GM19452 (cell line): ENCODE results near the gene PCGF1.

Source experiments
- ATAC-seq: cut with Tn5 transposase; IDR thresholded peaks from one replicate; pipeline ENCODE4 v1.9.1; 2021; ENCODE audit not compliant: unreplicated experiment

PCGF1 gene

DNA sequence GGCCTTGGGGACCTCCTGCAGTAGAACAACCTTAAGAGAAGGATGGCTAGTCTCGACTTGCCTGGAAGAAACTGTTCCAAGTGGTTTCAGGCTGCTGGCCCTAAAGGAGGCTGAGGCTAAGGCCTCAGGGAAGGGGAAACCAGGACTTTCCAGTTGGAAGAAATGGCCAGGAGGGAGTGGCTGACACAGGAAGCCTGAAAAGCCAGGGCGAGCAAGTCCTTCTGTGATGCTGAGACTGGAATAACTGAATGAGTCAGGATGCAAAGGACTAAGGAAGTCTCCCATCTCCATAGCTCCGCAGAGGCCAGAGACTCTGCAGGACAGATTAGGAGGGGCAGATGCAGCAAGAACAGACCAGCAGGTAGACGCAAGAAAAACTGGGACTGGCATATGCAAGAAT lies 29.6 kb upstream of the PCGF1 start:
- no peak for ATAC-seq

DNA sequence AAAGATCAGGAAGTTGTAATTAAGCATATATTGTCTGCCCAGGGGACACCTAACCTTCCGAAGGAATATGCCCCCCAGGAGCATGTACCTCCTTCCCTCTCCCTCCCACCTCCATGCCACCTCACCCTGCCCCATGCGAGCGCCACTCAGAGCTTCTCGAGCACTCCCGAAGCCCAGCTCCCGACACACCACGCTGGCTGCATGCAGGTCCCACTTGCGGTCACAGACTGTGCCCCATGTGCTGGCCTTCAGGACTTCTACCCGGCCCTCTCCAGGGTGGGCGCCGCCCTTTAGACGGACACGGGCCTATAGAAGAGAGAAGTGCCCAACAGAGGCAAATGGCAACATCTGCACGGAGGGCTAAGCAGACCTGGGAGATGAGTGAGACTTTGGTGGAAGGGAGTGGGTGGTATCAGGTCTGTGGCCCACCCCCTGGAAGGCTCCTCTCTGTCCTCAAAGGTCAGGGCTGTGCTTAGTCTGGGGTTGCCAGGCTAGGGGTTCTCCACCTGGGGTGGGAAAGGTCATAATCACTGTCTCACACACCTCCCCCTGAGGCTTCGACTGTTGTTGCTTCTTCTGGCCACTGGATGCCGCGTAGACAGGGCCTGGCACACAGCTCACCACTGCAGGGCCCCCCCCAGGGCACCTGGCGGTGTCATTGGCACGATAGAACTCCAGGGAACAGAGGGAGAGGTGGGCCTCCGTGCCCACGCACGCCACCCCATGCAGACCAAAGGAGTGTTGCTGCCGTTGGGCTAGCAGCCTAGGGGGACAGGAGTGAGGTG lies 28.9 kb upstream of the PCGF1 start:
- no peak for ATAC-seq

DNA sequence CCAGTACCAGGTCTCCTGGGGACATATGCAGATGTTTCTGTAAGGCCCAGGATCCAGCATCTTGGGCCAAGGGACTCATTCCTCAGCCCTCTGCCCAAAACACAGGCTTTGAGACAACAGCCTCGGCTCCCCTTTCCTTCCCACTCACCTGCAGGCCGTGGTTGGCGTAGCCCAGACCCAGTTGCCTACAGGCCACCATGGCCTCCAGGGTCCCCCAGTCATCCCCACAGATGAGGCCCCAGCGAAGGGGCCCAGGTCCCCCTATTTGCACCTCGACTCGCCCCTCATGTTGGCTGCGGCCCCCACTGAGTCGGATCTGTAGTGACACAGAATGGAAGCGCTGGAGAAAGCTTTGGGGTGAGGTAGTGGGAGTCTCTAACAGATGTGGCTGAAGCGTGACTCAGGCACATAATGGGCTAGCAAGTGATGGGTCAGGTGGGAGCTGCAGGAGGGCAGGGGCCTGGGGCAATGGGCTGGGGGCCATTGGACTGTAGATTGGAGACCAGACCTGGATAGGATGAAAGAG lies 28.0 kb upstream of the PCGF1 start:
- no peak for ATAC-seq

DNA sequence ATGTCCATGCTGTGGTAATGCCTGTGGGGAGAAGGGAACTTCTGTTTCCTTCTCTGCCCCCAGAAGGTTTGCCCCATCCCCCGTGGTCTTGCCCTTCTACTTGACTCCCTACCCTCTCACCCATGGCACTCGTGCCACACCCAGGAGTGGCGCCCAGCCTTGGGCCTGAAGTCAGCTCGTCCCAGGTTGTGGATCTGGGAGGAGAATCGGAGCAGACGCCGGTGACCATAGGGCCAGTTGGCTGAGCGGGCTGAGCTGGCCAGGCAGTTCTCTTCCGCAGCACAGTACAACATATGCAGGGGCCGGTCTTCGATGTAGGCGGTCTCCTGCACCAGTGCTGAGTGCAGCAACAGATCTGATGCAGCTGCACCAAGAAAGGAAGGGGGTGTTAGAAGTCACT lies 26.9 kb upstream of the PCGF1 start:
- no peak for ATAC-seq

DNA sequence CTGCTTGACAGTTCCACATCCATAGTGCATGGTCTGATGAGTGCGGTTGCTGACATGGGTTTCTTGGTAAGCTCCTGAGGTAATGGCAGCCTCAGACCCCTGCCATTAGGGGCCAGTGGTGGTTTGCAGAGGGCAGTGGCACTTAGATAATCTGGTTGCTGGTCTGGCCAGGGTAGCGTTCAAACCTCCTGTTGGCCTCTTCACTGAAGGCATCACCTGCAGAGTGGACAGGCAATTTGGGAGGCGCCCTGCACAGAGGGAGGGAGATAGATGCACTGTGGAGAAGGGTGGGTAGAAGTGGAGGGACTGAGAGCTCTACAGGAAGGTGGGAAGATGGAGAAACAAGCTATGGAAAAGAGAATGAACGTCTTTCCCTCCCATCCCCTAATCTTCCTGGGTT lies 26.0 kb upstream of the PCGF1 start:
- ATAC-seq, result no peak

DNA sequence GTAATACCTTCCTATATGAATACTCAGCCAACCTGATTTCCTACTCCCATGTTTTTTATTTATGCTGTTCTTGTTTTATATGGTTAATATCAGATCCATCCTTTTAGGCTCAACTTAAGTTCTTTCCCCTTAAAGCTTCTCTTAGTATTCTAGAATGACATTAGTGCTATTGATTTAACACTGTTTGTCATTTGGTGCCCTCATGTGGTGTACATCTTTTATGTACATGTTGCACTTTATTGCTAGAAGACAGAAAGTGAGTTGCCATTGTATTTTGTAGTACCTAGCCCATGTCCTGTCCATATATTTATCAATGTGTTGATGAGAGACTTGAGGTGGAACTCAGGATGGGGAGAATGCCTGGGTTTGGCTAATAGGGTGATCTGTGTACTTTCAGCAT lies 24.7 kb upstream of the PCGF1 start:
- ATAC-seq, result no peak

DNA sequence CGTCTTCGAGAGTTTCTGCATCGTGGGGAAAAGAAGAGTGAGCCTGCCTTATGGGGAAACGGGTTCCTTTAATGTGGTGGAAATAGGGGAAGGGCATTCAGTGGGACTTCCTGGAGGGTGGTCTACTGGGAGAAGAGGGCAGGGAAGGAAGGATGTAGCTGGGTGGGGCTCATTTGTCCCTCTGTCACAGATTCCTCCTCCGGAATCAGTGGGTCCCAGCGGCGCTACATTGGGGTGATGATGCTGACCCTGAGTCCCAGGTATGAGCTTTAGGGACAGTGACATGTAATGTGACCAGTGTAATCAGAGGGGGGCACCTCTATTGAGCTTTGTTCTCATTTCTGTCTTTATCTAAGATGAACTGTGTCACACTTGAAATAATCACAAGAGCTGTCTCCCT lies 24.2 kb upstream of the PCGF1 start:
- ATAC-seq, result no peak

DNA sequence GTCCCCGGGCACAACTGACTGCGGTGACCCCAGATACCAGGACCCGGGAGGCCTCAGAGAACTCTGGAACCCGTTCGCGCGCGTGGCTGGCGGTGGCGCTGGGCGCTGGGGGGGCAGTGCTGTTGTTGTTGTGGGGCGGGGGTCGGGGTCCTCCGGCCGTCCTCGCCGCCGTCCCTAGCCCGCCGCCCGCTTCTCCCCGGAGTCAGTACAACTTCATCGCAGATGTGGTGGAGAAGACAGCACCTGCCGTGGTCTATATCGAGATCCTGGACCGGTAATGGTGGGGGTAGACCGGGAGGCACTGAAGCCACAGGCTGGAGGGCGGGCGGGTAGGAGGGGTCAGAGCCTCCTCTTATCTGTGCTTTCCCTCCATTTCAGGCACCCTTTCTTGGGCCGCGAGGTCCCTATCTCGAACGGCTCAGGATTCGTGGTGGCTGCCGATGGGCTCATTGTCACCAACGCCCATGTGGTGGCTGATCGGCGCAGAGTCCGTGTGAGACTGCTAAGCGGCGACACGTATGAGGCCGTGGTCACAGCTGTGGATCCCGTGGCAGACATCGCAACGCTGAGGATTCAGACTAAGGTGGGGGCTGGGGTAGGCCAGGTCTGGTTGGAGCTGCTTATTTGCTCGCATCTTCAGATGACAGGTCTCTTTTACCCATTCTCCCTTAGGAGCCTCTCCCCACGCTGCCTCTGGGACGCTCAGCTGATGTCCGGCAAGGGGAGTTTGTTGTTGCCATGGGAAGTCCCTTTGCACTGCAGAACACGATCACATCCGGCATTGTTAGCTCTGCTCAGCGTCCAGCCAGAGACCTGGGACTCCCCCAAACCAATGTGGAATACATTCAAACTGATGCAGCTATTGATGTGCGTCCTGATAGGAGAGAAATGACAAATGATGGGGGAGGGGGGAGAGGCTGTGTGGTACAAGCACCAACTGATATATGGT lies 23.0 kb upstream of the PCGF1 start:
- peak; percentile 38 for ATAC-seq

DNA sequence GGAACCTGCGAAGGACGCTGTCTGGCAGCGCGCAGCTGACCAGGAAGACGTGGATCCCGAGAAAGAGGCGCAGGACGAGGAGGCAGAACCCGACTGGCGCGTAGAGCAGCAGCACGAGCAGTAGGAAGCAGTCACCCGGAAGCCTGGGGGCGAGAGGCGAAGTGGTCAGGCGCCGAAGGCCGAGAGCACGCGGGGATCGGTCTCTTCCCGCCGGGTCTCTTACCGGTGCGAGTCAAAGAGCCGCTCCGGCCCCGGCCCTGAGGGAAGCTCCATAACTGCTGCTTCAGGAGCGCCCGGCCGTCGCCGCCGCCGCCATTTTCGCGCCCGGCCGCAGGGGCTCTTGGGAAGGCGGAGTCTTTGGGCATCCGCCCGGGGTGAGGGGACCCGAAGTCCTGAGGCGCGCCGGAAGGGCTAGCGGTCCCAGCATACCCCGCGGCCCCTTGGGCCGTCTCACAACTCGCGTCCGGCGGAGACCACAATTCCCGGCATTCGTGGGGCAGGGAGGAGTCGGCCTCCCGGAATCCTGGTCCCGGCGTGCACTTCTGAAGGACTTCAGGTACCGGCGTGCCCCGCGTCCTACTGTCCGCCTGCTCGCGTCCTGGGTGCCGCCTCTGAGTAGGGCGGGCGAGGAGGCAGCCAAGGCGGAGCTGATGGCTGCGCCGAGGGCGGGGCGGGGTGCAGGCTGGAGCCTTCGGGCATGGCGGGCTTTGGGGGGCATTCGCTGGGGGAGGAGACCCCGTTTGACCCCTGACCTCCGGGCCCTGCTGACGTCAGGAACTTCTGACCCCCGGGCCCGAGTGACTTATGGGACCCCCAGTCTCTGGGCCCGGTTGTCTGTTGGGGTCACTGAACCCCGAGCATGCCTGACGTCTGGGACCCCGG lies 22.1 kb upstream of the PCGF1 start, which contains the start of the genes AUP1 and HTRA2:
Gene AUP1 (minus strand): TSS at position 350 of the 882 bp plus-strand sequence. CDS start 77 bp downstream, at position 273.
Gene HTRA2 (plus strand): TSS at position 577 of the 882 bp plus-strand sequence. CDS start 74 bp downstream, at position 651.
- ATAC-seq, result peak; percentile 80

DNA sequence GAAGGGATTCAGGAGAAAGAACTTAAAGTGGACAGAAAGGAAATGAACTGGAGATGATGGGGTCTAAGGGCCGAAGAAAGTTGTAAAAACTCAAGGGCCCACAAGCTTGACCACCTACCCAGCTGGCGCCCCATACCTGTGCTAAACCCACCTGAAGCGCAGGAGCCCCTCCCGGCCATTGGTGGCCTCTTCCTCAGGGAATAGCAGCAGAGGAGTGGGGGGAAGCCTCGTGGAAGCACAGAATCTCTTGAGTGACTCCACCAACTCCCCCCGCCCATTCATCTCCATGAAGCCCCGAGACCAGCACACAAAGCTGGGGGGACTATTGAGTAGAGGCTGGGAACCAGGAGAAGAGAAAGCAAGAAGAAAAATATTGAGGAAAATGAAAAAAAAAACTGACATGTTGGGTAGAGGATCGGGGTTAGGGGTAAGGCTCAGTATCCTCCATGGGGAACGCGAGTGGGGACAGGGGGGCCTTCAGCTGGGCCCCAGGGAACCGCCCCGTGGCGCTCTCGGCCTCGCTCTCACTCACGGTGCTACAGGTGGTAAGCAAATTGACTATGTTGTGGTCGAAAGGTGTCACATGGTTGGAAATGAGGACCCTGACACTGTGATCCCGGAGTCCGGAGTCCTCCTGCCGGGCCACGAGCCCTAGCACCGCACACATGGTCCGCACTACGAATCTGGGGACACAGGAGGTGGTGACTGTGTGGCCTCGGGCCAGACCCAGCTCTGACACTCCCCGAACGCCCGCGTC lies 21.3 kb upstream of the PCGF1 start:
- peak; percentile 4 for ATAC-seq

DNA sequence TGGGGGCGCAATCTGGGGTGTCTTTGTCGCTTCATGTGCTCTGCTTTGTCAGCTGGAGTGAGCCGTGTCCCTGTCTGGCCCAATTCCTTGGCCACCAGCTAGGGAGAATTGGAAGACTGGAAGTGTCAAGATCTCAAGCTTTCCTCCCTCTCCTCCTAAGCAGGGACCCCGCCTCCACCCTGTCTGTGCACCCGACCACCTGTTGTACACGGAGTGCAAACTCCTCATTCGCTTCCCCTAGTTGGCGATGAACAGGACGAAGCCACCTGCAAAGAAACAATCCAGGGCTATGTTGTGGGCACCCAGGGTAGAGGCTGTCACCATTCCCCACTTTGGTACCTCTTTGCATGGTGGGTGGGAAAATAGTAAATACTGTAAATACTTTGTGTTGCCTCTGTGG lies 20.2 kb upstream of the PCGF1 start:
- no peak for ATAC-seq

DNA sequence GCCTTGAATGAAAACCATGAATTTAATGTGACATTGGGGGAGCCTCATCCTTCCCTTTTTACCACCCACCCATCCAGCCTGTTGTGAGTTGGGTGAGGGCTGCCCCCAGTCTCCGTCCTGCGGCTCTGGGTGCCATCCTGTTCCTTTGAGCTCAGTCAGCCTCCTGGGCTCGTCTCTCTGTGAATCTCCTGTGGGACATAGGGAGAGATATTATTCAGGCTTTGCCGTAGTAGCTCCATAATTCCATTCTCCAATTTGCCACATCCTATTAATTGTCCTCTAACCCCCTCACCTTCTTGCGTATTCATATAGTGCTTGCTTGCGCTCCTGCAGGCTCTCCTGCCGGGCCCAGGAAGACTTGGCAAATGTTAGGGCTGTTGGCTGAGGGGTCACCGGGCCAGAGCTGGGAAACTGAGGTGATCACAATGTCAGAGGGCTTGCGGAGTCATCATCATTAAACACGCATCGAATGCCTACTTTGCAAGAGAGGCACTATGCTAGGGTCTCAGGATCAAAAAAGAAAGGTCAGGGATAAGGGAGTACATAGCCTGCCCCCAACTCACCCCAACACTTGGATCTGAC lies 19.2 kb upstream of the PCGF1 start:
- no peak for ATAC-seq

DNA sequence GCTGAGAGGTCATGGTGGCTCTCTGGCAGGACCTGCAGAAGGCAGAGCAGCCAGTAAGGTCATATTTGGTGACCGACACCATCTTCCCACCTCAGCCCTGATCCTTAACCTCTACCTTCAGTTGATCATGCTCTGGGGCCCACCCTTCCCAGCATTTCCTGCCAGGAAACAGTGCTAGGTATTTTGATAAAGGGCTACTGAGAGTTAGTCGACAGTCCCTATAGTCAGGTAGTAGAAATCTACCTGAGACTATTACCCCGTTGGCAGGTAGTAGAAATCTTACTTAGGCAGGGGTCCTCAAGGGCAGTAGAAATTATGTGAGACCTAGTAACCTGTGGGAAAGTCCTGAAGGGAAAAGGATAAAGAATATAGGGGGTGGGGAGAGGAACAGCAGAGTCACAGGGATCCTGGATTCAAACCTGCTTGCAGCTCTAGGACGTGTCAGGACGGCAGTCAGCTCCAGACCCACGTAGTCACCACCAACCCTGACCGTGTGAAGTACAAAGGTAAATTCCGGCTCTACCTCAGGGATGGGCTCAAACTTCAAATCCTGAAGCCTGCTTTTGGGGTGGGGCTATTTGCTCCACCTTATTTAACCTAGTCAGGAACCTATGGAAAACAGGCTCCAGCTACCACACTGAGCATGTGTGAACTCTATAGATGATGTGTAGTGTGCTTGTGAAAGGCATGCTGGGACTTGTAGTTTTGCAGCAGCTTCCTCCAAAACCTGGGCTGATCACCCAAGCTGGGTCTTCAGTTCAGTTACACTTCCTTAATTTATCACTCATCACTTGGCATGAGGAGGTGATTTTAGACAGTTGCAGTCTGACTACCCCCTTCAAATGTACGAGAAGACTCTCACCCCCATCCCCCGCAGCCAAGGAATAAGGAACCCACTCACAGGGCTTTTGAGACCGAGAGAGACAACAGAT lies 18.5 kb upstream of the PCGF1 start, which contains the start of gene DQX1:
Gene DQX1 (minus strand): TSS at position 515 of the 932 bp plus-strand sequence. CDS start 502 bp downstream, at position 13.
- no peak for ATAC-seq

DNA sequence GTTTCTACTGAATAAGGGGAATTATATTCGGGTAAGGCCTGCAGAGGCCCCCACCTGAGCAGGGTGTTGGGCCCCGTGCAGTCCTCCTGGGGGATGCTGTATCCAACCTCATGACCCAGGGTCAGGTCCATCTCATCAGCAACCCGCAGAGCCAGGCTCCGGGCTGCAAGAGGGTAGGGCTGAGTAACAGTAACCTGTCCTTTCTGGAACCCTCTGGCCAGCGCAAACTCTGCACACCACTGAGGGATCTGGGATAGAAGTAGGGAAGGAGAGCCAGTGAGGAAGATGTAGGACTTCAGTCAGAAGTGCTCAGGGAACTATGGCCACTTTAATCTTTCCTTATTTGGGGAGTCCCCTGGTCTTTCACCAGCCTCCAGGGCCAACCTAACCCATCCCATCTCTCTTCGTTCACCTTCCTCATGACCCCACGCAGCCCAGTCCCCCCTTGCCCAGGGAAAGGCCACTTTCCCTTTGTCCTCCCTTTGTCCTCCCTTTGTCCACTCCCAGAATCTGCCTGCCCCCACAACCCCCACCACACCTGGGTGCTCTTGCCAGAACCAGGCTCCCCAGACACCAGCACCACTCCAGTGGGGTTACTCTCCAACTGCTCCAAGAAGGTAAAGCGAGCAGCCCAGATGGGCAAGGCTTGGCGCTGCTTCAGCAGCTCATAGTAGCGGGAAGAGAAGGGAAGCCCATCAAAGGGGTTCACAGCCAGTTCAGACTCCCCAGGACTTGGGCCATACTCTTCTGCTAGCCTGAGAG lies 17.6 kb upstream of the PCGF1 start:
- ATAC-seq, result no peak

DNA sequence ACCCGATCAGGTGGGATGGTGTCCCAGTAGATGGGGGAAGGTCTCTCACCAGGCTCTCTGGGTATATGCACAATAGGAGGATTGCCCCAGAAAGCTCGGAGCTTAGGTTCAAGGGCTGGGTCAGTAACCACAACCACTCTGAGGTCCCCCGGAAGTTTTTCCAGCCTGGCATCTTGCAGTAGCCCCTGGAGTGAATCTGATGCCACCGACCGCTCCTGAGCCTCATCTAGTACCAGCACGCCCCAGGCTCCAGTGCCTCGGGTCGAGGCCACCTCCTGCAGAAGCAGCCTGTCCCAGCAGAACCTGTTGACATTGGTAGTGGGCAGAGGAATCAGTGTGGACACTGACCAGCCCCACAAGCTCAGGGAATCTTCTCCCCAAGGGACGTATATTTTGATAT lies 16.5 kb upstream of the PCGF1 start:
- ATAC-seq, result no peak

DNA sequence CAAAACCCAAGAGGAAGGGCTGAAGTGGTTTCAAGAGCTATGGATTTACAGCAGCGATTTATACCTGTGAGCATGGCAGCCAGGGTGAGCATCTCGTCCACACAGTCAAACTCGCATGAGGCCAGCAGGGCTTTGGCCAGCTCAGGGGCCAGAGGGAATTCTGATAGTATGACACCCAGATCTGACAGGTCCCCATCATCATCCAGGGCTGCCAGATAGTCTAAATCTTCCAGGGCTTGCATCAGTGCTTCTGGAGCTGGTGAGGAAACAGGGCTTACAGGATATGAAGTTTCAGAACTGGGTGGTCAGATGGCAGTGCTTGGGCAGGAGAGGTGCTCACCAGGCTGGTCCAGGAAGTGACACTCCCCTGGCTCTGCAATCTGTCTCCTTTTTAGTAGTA lies 15.0 kb upstream of the PCGF1 start:
- no peak for ATAC-seq

DNA sequence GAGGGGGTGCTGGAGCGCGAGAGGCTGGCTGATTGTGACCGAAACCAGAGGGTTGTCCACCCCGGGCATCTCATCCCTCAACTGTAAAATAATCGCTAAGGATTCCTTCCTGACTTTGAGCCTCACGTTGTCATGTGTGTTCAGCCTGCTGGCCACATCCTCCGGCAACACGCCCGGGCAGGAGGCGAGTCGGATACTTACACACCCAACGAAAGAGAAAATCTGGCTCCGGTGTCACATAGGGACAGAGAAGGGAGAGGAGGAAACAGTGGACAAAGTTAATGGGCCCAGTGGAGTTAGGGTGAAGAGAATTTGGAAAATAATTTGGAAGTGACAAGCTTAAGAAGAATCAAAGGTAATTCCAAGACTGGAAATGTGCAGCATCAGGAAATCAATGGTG lies 9.2 kb upstream of the PCGF1 start:
- no peak for ATAC-seq
